Measurements from ENCODE around the gene HYOU1.

GRCh38 chr11:119042927-119043326, 14.1 kb downstream of the HYOU1 start:
- TF ChIP-seq CTCF (IDR thresholded peaks at IDR 0.05), result no peak
- TF ChIP-seq POLR2A (IDR thresholded peaks at IDR 0.05), result no peak

All from sigmoid colon (tissue), 3 donors.